ENCODE results near the gene CFAP46. TPM values are rescaled to one million over a fixed set of nuclear protein-coding genes. Genes with fewer than 3 reads are reported as not detected.

Gene CFAP46
- polyA plus RNA-seq, 4 donors, result 7.2 to 9.9 (median 8.4) TPM

DNA sequence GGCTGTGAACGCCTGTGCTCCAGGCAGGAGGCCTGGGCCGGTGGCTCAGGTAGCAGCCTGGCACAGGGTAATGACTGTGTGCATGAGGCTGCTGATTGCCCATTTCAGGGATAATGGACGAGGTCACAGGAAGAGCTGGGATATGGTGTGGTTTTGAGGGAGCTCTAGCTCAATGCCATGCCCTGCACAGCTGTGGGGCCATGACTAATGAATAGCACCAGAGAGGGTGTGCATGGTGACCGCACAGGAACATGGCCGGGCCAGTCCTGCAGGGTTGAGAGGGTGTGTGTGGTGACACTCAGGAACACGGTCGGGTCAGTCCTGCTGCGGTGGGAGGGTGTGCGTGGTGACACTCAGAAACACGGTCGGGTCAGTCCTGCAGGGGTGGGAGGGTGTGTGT is 178.3 kb downstream of the CFAP46 start:
- no peak for DNase-seq (ENCODE audit: low read depth in 4 of 4, low spot score in 3 of 4)

DNA sequence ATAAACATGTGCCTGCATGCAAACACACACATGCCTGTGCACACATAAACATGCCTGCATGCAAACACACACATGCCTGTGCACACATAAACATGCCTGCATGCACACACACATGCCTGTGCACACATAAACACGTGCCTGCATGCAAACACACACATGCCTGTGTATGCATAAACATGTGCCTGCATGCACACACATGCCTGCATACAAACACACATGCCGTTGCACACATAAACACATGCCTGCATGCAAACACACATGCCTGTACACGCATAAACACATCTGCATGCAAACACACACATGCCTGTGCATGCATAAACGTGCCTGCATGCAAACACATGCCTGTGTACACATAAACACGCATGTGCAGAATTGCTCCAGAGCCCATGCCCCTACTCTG is 178.8 kb downstream of the CFAP46 start:
- no peak for DNase-seq (ENCODE audit: low read depth in 4 of 4, low spot score in 3 of 4)

DNA sequence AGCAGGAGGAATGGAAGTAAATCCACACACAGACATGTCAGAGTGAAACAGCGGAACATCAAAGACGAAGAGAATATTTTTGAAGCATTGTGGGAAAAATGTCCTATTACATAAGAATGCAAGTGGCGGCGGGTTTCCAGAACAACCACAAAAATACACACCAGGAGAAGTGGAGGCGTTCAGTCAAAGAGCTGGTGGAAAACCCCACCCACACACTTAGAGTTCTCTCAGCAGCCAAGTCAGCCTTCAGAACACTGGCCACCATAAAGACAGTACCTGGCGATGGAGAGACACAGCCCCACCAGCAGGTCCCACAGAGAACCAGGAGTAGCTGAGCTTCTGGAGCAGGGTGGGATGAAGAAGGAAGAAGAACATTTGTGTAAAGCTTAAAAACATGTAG is 180.1 kb downstream of the CFAP46 start:
- no peak for DNase-seq (ENCODE audit: low read depth in 4 of 4, low spot score in 3 of 4)

DNA sequence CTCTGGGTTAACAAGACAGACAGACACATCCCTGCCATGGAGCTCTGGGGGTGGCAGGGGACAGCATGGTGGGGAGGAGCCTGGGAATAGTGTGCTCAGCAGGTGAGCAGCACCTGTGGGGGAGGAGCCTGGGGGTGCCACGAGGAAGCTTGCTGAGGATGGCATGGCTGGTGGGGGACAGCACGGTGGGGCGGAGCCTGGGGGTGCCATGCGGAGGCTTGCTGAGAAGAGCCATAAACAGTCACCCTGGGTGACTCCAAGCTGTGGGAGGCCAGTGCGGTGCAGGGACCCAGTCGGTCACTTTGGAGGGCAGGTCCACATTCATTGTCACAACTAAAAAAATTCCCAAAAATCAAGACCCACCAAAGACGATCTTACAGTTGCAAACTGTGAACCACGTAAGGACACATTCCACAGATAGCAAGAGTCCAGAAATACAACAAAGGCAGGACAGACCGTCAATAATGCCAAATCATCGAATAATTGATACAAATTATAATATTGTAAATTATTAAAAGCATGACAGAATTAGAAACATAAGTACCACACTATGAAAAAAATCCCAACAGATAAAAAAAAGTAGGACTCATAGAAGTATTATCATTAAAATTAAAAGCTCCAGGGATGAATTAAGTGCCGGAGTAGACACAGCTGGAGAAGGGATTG is 180.8 kb downstream of the CFAP46 start:
- no peak for DNase-seq (ENCODE audit: low read depth in 4 of 4, low spot score in 3 of 4)

DNA sequence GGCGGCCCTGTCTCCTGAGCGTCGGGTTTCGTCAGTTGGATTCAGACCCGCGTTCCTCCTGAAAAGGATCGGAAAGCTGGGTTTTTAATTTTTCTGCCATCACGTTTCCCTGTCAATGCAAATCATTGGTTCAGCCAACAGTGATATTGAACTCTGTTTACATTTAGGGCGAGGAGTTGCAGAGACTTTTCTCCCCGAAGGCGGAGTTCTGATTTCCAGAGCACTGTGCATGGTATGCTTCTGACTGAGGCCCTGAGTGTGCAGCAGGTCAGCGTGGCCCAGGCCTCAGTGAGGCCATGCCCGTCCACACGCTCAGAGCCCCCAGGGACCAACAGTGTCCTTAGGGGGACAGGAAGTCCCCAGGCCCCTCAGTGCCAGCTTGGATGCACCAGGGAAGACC is 183.5 kb downstream of the CFAP46 start:
- DNase-seq (ENCODE audit: low read depth in 4 of 4, low spot score in 3 of 4), result no peak

Other genes starting within 250 kb of the CFAP46 start
- gene NKX6-2, start 156.4 kb downstream of the CFAP46 start, polyA plus RNA-seq (ENCODE audit: insufficient read length in 4 of 4), result 1 to 10 TPM; 6.4 to 8.4 (median 7.2) TPM
- 1 to 10 TPM; 1.2 to 1.9 (median 1.5) TPM for gene ADGRA1, start 145.4 kb upstream of the CFAP46 start, polyA plus RNA-seq (ENCODE audit: insufficient read length in 4 of 4)
- gene KNDC1, start 217.6 kb upstream of the CFAP46 start, polyA plus RNA-seq (ENCODE audit: insufficient read length in 4 of 4), result 1 to 10 TPM; 5.9 to 9.9 (median 7.1) TPM